ENCODE data around the gene PARVG.

DNA sequence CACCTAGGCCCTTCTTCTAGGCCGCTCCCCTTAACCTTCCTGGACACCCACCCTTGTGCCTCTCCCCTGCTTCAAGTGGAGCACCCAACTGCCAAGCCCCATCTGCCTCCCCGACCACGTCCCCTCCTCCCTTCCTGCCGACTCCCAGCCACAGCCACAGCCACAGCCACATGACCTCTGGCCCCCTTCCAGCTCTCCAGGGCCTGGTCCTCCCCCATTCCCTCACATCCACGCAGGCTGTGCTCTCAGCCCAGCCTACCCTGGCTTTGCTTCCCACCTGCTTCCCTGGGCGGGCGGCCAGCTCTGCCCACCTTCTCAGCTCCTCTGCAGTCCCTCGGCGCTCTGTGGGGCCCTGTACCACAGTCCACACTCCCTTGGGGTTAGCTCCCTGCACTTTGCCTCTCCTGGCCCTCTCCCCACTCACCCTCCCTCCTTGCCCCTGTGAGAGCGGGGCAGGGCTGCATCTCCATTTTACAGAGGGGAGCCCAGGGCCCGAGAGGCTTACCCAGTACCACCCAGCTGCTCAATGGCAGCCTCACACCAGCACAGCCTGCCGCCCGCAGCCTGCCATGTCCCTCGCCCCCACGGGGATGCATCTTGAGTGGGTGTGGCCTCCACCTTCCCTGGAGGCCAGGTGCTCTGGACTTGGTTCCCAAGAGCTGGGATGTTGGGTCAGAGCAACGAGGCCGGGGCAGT lies 20.3 kb downstream of the PARVG start:
- TF ChIP-seq, protein P1, sequence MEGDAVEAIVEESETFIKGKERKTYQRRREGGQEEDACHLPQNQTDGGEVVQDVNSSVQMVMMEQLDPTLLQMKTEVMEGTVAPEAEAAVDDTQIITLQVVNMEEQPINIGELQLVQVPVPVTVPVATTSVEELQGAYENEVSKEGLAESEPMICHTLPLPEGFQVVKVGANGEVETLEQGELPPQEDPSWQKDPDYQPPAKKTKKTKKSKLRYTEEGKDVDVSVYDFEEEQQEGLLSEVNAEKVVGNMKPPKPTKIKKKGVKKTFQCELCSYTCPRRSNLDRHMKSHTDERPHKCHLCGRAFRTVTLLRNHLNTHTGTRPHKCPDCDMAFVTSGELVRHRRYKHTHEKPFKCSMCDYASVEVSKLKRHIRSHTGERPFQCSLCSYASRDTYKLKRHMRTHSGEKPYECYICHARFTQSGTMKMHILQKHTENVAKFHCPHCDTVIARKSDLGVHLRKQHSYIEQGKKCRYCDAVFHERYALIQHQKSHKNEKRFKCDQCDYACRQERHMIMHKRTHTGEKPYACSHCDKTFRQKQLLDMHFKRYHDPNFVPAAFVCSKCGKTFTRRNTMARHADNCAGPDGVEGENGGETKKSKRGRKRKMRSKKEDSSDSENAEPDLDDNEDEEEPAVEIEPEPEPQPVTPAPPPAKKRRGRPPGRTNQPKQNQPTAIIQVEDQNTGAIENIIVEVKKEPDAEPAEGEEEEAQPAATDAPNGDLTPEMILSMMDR (IDR thresholded peaks at IDR 0.05 in 4 of 5, conservative IDR thresholded peaks at IDR 0.05 in 1 of 5) = no peak
- TF ChIP-seq POLR2A (IDR thresholded peaks at IDR 0.05) = no peak

Data from gastrocnemius medialis (tissue), 4 donors.